ENCODE measurements around the gene PEF1.

DNA sequence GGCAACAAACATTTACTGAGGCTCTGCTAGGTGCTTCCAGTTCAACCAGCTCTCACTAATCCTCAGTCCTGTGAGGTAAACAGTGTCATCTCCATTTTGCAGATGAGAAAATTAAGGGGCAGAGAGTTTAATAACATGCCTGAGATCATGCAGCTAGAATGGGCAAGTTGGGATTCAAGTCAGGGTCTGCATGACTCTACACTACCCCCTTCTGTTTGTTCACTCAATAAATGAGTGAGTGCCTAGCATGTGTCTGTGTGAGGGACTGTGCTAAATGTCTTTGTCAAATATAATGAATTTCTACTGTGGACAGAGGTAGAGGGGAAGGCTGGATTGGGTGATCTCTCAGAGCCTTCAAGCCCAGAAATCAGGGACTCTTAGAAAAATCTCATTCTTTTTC lies 4.5 kb downstream of the PEF1 start:
- TF ChIP-seq, protein P1, sequence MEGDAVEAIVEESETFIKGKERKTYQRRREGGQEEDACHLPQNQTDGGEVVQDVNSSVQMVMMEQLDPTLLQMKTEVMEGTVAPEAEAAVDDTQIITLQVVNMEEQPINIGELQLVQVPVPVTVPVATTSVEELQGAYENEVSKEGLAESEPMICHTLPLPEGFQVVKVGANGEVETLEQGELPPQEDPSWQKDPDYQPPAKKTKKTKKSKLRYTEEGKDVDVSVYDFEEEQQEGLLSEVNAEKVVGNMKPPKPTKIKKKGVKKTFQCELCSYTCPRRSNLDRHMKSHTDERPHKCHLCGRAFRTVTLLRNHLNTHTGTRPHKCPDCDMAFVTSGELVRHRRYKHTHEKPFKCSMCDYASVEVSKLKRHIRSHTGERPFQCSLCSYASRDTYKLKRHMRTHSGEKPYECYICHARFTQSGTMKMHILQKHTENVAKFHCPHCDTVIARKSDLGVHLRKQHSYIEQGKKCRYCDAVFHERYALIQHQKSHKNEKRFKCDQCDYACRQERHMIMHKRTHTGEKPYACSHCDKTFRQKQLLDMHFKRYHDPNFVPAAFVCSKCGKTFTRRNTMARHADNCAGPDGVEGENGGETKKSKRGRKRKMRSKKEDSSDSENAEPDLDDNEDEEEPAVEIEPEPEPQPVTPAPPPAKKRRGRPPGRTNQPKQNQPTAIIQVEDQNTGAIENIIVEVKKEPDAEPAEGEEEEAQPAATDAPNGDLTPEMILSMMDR (conservative IDR thresholded peaks at IDR 0.05; ENCODE audit: low read length), result 0 out of 2 replicates have a peak, but pooled peaks have one; percentile 21
- no peak for TF ChIP-seq EZH2phosphoT487 (IDR thresholded peaks at IDR 0.05; ENCODE audit: borderline replicate concordance, low read depth, low read length)

Data from OCI-LY7 (cell line).